NK-92 treated with Interleukin-12 subunit alpha and Interleukin-12 subunit beta, amount 100 ng/mL, for 24 hours (cell line): Measurements from ENCODE around the gene FIBCD1.

Source experiments
- DNase-seq: peaks from one replicate; lab custom pipeline; 2025; lab: John Stamatoyannopoulos, UW

The FIBCD1 gene

GRCh38 chr9:130857864-130858738, 80.9 kb downstream of the FIBCD1 start:
- no peak for DNase-seq

GRCh38 chr9:130856474-130856873, 82.6 kb downstream of the FIBCD1 start:
- no peak for DNase-seq

DNA sequence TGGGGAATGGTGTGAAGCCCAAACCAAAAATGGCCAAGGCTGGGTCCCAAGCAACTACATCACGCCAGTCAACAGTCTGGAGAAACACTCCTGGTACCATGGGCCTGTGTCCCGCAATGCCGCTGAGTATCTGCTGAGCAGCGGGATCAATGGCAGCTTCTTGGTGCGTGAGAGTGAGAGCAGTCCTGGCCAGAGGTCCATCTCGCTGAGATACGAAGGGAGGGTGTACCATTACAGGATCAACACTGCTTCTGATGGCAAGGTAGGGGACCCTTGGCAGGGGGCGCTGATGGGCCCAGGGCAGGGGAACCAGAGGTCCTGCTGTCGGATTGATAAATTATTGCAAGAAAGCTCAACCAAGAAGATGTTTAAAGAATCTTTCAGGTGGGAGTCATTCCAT, 84.2 kb downstream of the FIBCD1 start:
- no peak for DNase-seq

- DNase-seq, result no peak
Observed at GRCh38 chr9:130854092-130854491, 85.0 kb downstream of the FIBCD1 start.

DNA sequence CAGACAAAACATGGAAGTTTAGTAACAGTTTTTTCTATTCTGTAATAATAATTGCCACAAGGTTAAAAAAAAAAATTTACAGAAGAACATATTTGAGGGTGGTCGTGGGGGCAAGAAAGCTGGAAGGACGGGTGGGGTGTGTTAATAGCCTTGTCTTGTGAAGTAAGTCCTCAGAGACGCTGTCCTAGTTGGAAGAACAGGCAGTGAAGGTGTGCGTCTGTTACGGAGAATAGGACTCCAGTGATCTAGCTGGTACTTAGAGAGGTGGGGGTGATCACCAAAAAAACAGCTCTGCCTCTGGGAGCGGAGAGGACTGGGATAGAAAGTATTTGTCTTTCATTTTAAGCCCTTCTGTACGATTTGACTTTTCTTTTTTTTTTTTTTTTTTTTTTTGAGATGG, 86.2 kb downstream of the FIBCD1 start:
- DNase-seq, result no peak
